Pulmonary artery endothelial cell (primary cell): ENCODE measurements around the gene BCKDHA. TPM values are rescaled to one million over a fixed set of nuclear protein-coding genes. Genes with fewer than 3 reads are reported as not detected.
A peak's percentile ranks its signal among the peaks of the same experiment; 100 is the strongest.

Source experiments
- DNase-seq: peaks from one replicate; pipeline ENCODE4 v3.0.0-alpha.2; 2011; ENCODE audit warnings: low read depth, low spot score
- total RNA-seq: library from RNA; depleted of rRNA; stranded (reverse); fragments of >200 nt; gene quantifications from 2 replicates; pipeline ENCODE4 v1.2.3, GENCODE V29; 2014

Gene BCKDHA
- total RNA-seq, result 33.8 and 74.5 TPM in 2 replicates

DNA sequence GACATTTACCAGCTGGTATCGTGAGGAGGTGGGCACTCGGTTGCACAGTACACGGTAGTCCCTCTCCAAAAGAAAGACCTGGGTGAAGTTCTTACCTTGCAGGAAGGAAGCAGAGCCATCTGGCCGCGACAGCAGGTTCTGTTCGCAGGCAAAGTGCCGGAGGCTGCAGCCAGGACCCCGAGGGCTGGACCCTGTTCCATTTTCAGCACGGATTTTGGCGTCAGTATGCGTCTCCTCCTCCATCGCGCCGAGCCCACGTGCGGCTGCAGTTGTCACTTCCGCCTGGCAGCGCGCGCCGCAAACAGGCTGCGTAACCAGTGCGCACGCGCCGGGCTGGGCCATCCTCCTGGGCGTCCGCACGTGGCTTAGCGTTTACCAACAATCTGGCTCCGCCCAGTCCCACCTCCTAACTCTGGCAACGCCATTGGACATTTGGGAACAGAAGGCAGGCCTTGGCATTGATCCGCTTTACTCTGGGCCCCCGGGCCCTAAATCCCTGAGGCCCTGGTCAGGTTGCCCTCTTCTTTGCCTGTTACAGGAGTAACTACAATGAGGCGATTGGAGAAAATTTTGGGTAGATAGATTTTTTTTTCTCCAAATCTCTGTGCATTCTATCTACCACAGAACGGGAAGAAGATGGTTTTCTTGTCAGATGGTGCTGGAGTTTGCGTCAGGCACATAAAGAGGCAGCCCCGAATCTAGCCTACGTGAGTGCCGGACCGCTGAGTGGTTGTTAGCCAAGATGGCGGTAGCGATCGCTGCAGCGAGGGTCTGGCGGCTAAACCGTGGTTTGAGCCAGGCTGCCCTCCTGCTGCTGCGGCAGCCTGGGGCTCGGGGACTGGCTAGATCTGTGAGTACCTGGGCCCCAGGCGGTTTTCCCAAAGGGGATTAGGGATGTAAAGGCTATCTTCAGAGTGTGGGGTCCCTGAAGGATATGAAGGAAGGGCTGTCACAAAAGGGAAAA, at the start of gene BCKDHA, which contains the start of gene EXOSC5:
BCKDHA (plus strand) TSS at position 733 of the 964 bp plus-strand sequence; CDS start at position 743, 10 bp downstream.
EXOSC5 (minus strand) TSS at position 274 of the 964 bp plus-strand sequence; CDS start at position 243, 31 bp downstream.
- DNase-seq, result peak; percentile 99

GRCh38 chr19:41350735-41351338, 46.8 kb upstream of the BCKDHA start:
- DNase-seq, result no peak

DNA sequence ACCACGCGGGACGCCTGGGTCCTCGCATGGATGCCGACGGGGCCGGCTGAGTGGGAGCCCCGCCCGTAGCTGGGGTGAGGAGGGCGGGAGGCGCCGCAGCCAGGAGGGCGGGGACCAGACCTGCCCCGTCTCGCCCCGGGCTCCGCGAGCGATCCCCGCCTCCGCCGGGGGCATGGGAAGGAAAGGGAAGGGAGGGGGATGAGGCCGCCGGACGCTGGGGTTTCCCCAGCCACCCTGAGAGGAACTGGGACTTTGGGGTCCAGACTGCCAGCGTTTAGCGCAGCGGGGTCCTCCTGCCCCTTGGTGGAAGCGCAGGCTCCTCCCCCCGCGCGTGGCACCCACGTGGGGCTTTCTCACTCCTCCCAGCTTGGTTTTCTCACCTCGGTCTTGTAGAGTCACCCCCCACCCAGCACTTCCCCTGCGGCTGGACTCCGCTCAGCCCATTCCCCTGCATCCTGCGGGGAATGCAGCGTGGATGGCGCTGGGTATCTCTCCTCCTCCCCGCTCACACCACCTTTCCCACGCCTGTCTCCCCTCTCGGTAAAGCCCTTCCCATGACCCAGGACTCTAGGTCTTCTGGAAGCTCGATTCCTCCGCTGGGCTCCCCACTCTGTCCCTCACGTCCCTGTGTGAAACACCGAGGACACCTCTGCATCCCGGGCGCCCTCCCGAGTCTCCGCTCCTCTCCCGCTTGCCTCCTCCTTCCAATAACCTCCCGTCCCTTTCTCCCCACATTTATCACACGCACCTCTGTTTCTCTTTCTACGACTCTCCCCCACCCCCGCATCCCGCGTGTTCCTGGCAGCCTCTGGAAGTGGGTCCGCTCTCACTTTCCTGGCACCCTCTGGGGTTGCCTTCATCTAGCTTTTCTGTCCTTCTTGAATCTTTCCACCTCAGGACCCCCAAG, 46.0 kb upstream of the BCKDHA start:
- DNase-seq, result no peak

GRCh38 chr19:41352279-41352608, 45.4 kb upstream of the BCKDHA start:
- DNase-seq, result no peak

DNA sequence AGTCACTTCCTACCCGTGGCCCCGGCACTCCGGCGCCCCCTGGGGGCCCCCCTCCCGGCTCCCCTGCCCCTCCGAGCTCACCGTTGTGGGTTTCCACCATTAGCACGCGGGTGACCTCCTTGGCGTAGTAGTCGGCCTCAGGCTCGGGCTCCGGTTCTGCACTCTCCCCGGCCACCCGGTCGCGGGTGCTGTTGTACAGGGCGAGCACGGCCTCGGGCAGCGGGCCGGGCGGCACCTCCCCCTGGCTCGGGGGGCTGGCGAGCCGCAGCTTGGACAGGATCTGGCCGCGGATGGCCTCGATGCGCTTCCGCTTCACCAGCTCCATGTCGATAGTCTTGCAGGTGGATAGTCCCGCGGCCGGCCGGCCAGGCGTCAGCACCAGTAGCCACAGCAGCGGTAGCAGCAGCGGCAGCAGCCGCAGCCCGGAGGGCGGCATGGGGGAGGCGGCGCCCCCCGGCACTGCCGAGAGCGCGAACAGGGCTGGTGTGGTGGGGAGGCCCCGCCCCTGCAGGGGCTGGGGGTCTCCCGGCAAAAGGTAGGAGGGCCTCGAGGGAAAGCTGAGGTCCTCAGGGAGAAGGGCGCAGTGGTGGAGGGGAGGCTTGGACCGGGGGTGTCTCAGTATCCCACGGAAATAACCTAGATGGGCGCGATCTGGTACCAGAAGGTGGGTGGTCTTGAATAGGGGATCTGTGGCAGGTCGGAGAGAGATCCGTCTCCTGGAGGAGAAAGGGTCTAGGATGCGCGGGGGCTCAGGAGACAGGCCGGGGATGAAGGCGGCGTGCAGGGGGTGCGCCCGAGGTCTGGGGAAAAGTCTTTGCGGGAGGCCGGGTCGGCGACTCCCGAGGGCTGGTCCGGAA, 44.8 kb upstream of the BCKDHA start:
- DNase-seq, result no peak

GRCh38 chr19:41353466-41354342, 43.9 kb upstream of the BCKDHA start, which contains the start of gene TGFB1:
Gene TGFB1, minus strand, starts transcription at chr19:41353922. Its CDS starts 878 bp downstream, at chr19:41353044.
- DNase-seq, result peak; percentile 54

GRCh38 chr19:41354343-41354953, 43.2 kb upstream of the BCKDHA start:
- no peak for DNase-seq

GRCh38 chr19:41355035-41355434, 42.6 kb upstream of the BCKDHA start:
- no peak for DNase-seq

DNA sequence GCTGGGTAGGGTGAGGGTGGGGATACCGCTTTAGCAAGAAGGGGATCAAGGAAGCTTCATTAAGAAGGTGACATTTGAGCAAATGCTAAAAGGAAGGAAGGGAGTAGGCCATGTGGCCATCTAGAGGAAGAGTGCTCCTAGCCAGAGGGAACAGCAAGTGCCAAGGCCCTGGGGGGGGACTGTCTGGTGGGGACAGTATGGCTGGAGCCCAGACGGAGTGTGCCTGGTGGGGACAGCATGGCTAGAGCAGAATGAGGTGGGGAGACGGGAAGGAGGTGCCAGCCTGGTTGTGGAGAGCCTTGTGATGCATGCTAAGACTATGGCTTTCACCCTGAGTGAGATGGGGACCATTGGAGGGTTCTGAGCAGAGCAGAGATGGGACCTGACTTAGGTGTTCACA, 41.8 kb upstream of the BCKDHA start:
- no peak for DNase-seq

DNA sequence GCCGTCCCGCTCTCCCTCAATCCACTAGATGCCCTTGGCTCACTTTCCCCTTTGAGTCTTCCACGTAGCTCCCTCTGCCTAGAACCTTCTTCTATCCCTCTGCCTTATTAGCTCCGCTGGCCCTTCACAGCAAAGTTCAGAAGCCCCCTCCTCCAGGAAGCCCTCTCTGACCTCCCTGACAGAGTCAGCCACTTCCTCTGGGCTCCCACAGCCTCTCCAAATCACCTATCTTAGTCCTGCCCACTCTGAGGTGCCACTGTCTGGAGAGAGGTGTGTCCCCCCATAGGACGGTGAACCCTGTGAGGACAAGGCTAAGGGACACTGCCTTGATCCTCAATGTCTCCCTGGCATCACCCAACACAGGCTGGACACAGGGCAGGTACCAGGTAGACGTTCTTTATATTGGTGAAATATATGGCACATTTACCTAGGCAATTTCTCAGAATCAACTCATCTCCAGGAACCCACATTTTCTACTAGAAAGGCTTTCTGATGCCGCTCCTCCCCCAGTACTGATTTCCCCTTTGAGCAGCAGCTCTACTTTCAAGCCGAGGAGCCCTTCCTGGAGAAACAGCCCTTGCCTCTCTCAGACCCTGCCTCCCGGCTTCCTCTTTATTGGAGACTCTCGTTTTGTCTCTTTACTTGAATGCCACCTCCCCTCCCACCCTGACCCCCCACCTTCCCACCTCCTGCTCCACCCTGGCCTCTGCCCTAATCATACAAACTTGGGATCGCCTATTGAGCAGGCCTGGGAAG, 40.5 kb upstream of the BCKDHA start:
- no peak for DNase-seq

GRCh38 chr19:41357746-41358145, 39.9 kb upstream of the BCKDHA start:
- DNase-seq, result no peak

- no peak for DNase-seq
Measured at GRCh38 chr19:41359741-41360140, 37.9 kb upstream of the BCKDHA start.

DNA sequence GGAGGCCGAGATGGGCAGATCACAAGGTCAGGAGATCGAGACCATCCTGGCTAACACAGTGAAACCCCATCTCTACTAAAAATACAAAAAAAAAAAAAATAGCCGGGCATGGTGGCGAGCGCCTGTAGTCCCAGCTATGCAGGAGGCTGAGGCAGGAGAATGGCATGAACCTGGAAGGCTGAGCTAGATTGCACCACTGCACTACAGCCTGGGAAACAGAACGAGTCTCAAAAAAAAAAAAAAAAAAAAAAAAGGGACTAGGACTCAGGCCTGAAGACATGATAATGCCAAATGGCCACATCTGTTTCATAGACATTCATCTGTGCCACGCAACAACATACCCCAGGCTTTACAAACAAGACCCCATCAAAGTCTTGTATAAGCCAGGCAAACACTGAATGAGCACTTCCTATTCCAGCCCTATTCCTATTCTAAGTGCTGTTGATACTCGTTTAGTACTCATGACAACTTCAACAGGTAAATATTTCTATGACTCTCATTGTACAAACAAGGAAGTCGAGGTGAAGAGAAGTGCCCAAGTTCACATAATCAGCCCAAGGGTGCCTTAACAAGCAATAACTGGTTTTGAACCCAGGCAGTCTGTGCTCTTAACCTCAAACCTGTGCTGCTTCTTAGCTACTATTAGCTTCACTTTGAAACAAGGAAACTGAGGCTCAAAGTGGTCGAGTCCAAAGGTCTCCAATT, 35.3 kb upstream of the BCKDHA start:
- no peak for DNase-seq

DNA sequence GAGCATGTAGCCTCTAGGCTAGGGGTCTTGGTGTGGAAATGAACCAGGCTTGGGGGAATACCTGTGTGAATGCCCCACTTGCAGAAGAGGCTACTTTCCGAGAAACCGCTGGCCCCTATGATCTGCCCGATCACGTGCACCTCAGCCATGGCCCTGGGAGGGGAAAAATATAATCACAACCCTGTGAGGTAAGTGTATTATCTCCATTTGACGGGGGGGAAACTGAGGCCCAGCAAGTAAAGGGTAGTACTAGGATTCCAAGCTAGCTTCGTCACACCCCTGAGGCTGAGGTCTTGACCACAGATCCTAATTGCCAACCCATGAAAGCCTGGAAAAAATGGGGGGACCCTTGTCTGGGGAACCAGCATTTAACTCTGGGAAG, 34.3 kb upstream of the BCKDHA start:
- no peak for DNase-seq

- DNase-seq, result peak; percentile 92
Measured at GRCh38 chr19:41363753-41364523, 33.7 kb upstream of the BCKDHA start, which contains the start of gene B9D2. Gene B9D2, minus strand, starts transcription at chr19:41364149. Its CDS starts 630 bp downstream, at chr19:41363519.

DNA sequence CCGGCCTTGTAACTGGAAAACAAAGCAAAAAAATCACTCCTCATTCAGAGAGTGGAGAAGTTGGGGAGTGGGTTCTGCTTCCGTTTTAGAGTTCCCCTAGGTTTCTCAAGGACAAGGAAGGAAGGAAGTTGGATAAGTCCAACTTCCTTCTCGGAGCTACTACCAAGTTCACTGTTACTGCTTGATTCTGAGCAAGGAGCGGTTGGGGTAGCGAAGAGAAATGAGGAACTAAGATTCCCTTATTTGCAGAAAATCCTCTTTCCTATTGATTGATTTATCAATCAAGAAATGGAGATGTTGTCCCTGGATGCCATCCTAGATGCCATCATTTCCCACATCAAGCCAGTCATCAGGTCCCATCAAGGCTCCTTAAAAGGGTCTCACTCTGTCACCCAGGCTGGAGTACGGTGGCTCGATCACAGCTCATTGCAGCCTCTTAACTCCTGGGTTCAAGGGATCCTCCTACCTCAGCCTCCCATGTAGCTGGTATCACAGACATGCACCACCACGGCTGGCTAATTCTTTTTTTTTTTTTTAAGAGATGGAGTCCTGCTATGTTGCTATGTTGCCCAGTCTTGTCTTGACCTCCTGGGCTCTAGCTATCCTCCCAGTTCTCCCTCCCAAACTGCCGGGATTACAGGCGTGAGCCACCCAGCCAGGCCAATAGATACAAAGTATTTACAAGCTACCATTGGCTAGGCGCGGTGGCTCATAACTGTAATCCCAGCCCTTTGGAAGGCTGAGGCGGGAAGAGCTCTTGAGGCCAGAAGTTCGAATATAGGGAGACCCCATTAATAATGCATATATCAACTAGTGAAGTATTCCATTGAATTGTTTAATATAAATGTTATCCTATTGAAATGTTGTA, 32.9 kb upstream of the BCKDHA start:
- DNase-seq, result no peak
